Caki2 (cell line): ENCODE measurements around the gene BID. TPM values are rescaled to one million over a fixed set of nuclear protein-coding genes. Genes with fewer than 3 reads are reported as not detected.

ENCODE experiments used
- DNase-seq: peaks from one replicate; pipeline ENCODE4 v3.0.0-alpha.2; 2015; ENCODE audit warnings: low read depth
- in situ Hi-C: cut with HindIII; loops from 2 replicates; pipeline ENCODE4 v1.10.0; 2016; ENCODE audit warnings: low sequenced_read_pairs, low pct_unique_long_range_greater_than_20kb, mixed read lengths
- total RNA-seq: library from RNA; depleted of rRNA; stranded (reverse); fragments of >200 nt; shearing (Covaris generic); gene quantifications from 2 replicates; pipeline ENCODE4 v1.2.3, GENCODE V29; 2014; ENCODE audit warnings: low replicate concordance; rRNA removed

The BID gene
- total RNA-seq: 167 and 198 TPM in 2 replicates

- in situ Hi-C loops: no loop called here
- no peak for DNase-seq
These were observed at the start of gene BID for GRCh38 chr22:17774206-17774925. BID (minus strand) TSS chr22:17774469; CDS start chr22:17750116, 24,353 bp downstream.

- in situ Hi-C loops: no loop called here
- DNase-seq: no peak
These were observed 49.7 kb upstream of the BID start for GRCh38 chr22:17823964-17824363.

- in situ Hi-C loops: no loop called here
These were observed 49.0 kb upstream of the BID start for GRCh38 chr22:17823226-17823625.

DNA sequence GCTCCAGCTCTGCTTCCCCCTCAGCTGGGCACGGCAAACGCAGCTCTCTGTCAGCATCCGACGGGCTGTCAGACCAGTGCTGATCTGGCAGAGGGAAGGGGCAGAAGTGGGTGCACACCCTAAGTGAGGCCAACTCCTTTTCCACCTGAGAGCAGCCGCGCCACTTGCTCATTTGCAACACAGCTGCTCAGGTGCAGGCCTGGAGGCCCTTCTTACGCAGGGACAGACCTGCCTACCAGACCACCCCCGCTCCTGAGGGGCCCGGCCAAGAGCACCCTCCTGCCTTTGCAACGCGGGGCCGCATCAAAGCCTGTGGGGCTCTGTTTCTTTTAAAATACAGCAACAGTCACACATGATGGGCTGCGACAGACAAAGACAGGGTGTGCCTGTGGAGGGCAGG is 47.8 kb upstream of the BID start:
- in situ Hi-C loops: no loop called here
- DNase-seq: no peak

More at GRCh38 chr22:17823226-17823625, 49.0 kb upstream of the BID start:
- no peak for DNase-seq

- no peak for DNase-seq
- in situ Hi-C loops: no loop called here
These were observed 46.7 kb upstream of the BID start for GRCh38 chr22:17820879-17821439.

DNA sequence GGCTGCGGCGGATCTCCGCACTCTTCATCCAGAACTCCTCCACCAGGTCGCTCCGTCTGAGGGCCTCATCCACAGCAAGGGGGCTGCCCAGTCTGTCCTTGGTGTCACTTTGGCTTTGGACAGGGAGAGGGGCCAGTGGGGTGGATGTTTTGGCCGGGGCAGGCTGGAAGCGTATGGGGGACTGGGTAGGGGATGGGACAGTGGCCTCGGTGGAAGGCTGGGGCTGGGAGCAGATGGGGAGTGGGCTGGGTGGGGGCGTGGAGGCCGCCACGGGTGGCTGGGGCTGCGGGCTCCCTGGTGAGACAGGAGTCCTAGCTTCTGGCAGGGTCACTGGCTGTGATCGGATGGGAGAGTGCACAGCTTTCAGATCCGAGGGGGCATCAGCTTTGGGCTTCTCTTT is 44.4 kb upstream of the BID start:
- in situ Hi-C loops: no loop called here

GRCh38 chr22:17818180-17818579 is 43.9 kb upstream of the BID start:
- in situ Hi-C loops: no loop called here
- DNase-seq: no peak

More for the DNA sequence above, 44.4 kb upstream of the BID start:
- no peak for DNase-seq

- in situ Hi-C loops: no loop called here
- DNase-seq: no peak
These were observed 43.3 kb upstream of the BID start for GRCh38 chr22:17817511-17818065.

DNA sequence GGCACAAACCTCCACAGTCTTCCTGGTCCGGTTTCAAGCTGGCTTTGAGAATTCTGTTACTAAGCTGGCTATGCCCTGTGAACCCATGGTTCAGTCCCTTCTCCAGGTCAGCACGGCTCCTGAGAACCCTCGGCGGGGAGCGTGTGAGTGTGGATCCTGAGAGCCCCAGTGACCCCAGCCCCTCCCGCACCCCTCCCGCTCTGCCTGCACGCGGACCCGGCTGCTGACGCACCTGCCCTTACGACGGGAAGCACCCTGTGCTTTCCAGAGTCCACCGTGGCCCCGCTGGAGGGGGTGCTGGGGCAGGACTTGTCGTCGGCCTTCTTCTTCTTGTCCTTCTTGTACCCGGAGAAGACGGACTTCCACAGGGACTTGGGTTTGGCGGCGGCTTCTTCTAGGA is 42.8 kb upstream of the BID start:
- in situ Hi-C loops: no loop called here
- no peak for DNase-seq

GRCh38 chr22:17816649-17817048 is 42.4 kb upstream of the BID start:
- in situ Hi-C loops: no loop called here
- DNase-seq: no peak

DNA sequence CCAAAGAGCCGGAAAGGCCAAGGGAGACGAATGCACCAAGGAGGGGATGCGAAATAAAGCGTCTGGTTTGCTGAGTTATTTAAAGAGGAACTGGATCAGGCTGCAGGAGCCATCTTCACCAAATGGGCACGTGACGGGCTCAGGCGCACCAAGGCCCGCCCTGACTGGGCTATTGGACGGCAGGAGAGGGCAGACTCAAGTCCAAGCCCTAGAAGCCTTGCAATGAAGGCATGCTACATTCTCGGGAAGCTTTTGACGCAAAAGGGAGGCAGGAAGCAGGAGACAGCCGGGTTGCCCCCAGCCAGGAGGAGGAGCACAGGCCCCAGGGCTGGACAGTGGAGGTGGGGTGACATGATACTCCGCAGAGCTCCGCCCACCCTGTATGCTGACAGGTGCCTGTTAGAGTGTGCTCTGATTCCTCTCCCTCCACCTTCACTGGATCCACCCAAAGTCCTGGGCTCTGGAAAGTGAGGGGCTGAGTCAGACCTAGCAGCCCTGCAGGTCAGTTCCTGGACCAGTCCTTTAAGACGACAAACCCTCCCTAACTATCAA is 41.5 kb upstream of the BID start:
- in situ Hi-C loops: no loop called here
- DNase-seq: no peak

DNA sequence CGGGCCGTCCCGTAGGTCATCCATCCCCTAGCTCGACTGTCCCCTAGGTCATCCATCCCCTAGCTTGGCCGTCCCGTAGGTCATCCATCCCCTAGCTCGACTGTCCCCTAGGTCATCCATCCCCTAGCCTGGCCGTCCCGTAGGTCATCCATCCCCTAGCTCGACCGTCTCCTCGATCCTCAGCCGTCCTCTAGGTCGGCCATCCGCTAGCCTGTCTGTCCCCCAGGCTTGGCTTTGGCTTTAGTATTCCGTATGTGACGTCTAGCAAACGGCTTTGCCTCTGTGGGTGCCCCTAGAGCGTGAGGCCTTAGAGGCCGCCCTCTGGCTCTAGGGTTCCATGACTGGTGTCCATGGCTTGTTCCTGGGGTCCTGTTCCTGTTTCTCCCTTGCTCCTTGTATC is 40.6 kb upstream of the BID start:
- DNase-seq: no peak
- in situ Hi-C loops: no loop called here

GRCh38 chr22:17814084-17814483 is 39.8 kb upstream of the BID start:
- in situ Hi-C loops: no loop called here
- no peak for DNase-seq

GRCh38 chr22:17811119-17811518 is 36.9 kb upstream of the BID start:
- DNase-seq: no peak
- in situ Hi-C loops: no loop called here

DNA sequence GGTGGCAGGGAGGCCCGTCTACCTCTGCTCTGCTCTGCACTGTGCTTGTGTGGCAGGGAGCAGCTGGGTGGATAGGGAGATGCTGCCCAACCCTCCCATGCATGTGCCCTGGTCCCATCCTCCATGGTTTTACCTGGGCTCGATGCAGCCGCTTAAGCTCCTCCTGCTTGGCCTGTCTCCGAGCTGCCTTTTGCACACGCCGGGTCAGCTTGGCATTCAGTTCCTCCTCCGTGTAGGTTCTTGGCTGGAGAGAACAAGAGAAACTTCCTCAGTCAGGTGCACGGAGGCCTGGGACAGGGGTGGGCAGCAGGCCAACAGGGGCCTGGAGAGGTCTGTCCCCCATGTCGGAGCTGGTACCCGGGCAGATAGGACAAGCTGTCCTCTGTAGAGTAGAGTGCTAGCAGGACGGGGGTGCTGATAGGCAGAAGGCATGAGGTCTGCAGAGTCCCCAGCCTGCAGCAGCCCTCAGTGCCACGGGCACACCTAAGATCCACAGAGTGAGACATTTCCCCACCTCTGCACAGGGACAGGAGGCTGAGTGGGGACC is 36.4 kb upstream of the BID start:
- no peak for DNase-seq
- in situ Hi-C loops: no loop called here

DNA sequence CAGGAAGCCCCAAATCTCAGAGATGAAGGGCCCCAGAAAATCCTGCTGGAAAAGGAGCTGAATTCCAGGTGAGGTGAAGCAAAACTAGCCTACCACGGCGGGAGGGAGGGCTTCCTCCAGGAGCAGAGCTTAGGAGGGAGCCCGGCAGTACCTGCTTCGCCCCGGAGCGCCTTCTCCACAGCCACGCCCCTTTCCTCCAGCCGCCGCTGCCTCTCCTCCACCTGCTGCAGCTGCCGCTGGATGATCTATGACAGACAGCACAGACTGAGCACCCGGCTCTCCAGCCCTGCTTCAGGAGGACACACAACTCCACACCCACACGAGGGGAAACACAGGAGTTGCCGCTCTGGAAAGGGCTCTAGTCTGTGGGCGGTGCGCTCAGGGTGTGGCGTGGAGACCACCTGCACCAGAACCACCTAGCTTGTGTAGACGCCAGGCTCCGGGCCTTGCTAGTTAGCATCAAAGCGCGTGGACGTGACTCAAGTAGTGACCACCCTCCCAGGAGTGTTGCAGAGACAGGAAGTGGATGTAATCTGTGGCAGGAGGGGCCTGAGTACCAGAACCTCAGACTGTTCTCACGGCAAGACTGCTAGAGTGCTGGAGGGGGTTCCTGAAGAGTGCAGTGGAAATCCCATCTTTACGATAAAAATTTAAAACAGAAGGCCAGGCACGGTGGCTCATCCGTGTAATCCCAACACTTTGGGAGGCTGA is 34.6 kb upstream of the BID start:
- DNase-seq: no peak
- in situ Hi-C loops: no loop called here

- in situ Hi-C loops: no loop called here
- no peak for DNase-seq
These were observed 33.5 kb upstream of the BID start for GRCh38 chr22:17807578-17808410.

GRCh38 chr22:17807086-17807485 is 32.8 kb upstream of the BID start:
- in situ Hi-C loops: no loop called here
- no peak for DNase-seq
